ENCODE data around the gene SPAST. TPM values are rescaled to one million over a fixed set of nuclear protein-coding genes. Genes with fewer than 3 reads are reported as not detected.

SPAST gene
- total and polyA plus RNA-seq, 2 of the 13 experiments (the other 11 are each of a cell fraction or from before 2014, with no cell fraction given), result 11.5 to 40.4 TPM

GRCh38 chr2:32189011-32189410 lies 125.7 kb downstream of the SPAST start:
- ATAC-seq, result no peak
- FAIRE-seq, result no peak
- no peak for DNase-seq (ENCODE audit: low spot score)
- Histone ChIP-seq H3K27ac (ENCODE audit: extremely low read length, insufficient read depth, low read length) (no peak overlapping the region), H3K4me3 (replicated peaks in 1 of 3; ENCODE audit: insufficient read depth in 1 of 3, low read depth in 2 of 3, low read length in 3 of 3) (no peak overlapping the region), H3K9me3 (ENCODE audit: low read length) (no peaks in the 10 kb centered on the region), H3K79me2 (ENCODE audit: insufficient read depth, low read length) (no peaks in the 10 kb centered on the region), H3K4me1 (ENCODE audit: insufficient read depth, low read length) (no peaks in the 10 kb centered on the region), H3K36me3 (replicated peaks in 1 of 2; ENCODE audit: control insufficient read depth in 1 of 2, insufficient read depth in 2 of 2, low read length in 2 of 2) (peaks cover 15 to 69% of the 10 kb centered on the region in 2 experiments), H2AFZ (ENCODE audit: low read length) (no peak overlapping the region), H4K20me1 (ENCODE audit: insufficient read depth, low read length) (no peaks in the 10 kb centered on the region), H3K27me3 (ENCODE audit: control insufficient read depth in 1 of 2, insufficient read depth in 2 of 2, low read length in 2 of 2) (no peaks in the 10 kb centered on the region), H3K4me2 (ENCODE audit: low read depth, low read length) (no peak overlapping the region), H3K9ac (ENCODE audit: insufficient read depth, low read depth, low read length) (no peak overlapping the region)
- no TSS peak for BruUV-seq (replicated peaks)
- POLR2A ChIA-PET, result interaction anchor here (0.8 kb wide), 2 partner anchors 23 kb away, joined by 3 read pairs; partner anchors contain the start of gene SLC30A6
- CTCF ChIA-PET (ENCODE audit: low intra/inter-chr PET ratio, low total read pairs), result no interaction called here
- WGBS (ENCODE audit: low lambda C conversion rate), result 98% methylated on average over 6 of the region's 6 CpGs
- no peak for TF ChIP-seq ZNF792 (CRISPR knock-in tag; IDR thresholded peaks at IDR 0.05)
- TF ChIP-seq SIX4 (CRISPR knock-in tag; IDR thresholded peaks at IDR 0.05), result no peak
- no peak for TF ChIP-seq HCFC1 (IDR thresholded peaks at IDR 0.05; ENCODE audit: low read depth, low read length)
- TF ChIP-seq ZNF878 (CRISPR knock-in tag; IDR thresholded peaks at IDR 0.05), result no peak
- no peak for TF ChIP-seq ZNF530 (CRISPR knock-in tag; IDR thresholded peaks at IDR 0.05; ENCODE audit: low read depth)
- TF ChIP-seq PCBP2 (optimal IDR thresholded peaks at IDR 0.05; ENCODE audit: low read depth, low read length, poor library complexity, severe bottlenecking), result no peak
- no peak for TF ChIP-seq ZFP62 (CRISPR knock-in tag; IDR thresholded peaks at IDR 0.05)
- no peak for TF ChIP-seq RFX1 (IDR thresholded peaks at IDR 0.05)
- TF ChIP-seq IKZF1 (IDR thresholded peaks at IDR 0.05), result no peak
- TF ChIP-seq MXD3 (CRISPR knock-in tag; IDR thresholded peaks at IDR 0.05), result no peak
- no peak for TF ChIP-seq BATF2 (CRISPR knock-in tag; IDR thresholded peaks at IDR 0.05)
- TF ChIP-seq ZNF24 (IDR thresholded peaks at IDR 0.05), result no peak
- TF ChIP-seq MLX (CRISPR knock-in tag; IDR thresholded peaks at IDR 0.05), result no peak
- no peak for TF ChIP-seq FOSL2 (CRISPR knock-in tag; IDR thresholded peaks at IDR 0.05)
- TF ChIP-seq TERF1 (CRISPR knock-in tag; IDR thresholded peaks at IDR 0.05), result no peak
- no peak for TF ChIP-seq ZSCAN31 (CRISPR knock-in tag; IDR thresholded peaks at IDR 0.05; ENCODE audit: low read depth)
- no peak for TF ChIP-seq ZBTB34 (CRISPR knock-in tag; IDR thresholded peaks at IDR 0.05)
- TF ChIP-seq TEAD3 (CRISPR knock-in tag; optimal IDR thresholded peaks at IDR 0.05; ENCODE audit: borderline replicate concordance), result no peak
- TF ChIP-seq ZNF121 (CRISPR knock-in tag; IDR thresholded peaks at IDR 0.05), result no peak
- no peak for TF ChIP-seq RXRB (CRISPR knock-in tag; IDR thresholded peaks at IDR 0.05; ENCODE audit: borderline replicate concordance)
- intact Hi-C loops (cut with micrococcal nuclease; ENCODE audit: unreplicated experiment) (no loop called here), in situ Hi-C loops (cut with HindIII; ENCODE audit: extremely low pct_ligation_motif_present, low pct_unique_long_range_greater_than_20kb) (no loop called here)

All from HepG2 (cell line).